Measurements from ENCODE around the gene BUD13. TPM values are rescaled to one million over a fixed set of nuclear protein-coding genes. Genes with fewer than 3 reads are reported as not detected.

BUD13 gene
- total and polyA plus RNA-seq, 2 of the 13 experiments (the other 11 are each of a cell fraction or from before 2014, with no cell fraction given): 13.3 to 25.9 TPM

DNA sequence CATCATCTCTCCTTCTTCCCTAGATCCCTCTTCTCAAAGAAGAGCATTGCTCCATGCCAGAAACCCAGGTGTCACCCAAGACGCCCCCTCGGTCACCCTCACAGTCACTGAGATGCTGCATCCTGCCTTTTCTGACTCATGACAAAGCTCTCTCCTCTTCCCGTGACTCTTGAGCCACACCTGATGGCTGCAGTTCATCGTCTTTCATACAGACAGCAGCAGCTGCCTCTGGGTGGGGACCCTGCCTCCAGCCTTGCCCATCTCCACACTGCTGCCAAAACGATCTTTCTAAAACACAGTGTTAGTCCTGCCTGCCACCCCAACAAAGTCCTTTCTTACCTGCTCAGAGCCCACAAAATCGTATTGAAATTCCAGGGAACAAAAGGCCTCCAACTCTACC is 44.8 kb downstream of the BUD13 start:
- no peaks in the 10 kb centered on the region for H4K20me1 ChIP-seq (ENCODE audit: insufficient read depth, low read length)
- FAIRE-seq: no peak
- CTCF ChIA-PET (ENCODE audit: low intra/inter-chr PET ratio, low total read pairs): no interaction called here
- in situ Hi-C loops (cut with HindIII; ENCODE audit: extremely low pct_ligation_motif_present, low pct_unique_long_range_greater_than_20kb): no loop called here
- H3K36me3 ChIP-seq (replicated peaks in 1 of 2; ENCODE audit: control insufficient read depth in 1 of 2, insufficient read depth in 2 of 2, low read length in 2 of 2): no peaks in the 10 kb centered on the region
- POLR2A ChIA-PET: no interaction called here
- no peak overlapping the region for H3K27ac ChIP-seq (ENCODE audit: extremely low read length, insufficient read depth, low read length)
- no peak overlapping the region for H2AFZ ChIP-seq (ENCODE audit: low read length)
- no peak for ATAC-seq
- no peaks in the 10 kb centered on the region for H3K79me2 ChIP-seq (ENCODE audit: insufficient read depth, low read length)
- no peaks in the 10 kb centered on the region for H3K9me3 ChIP-seq (ENCODE audit: low read length)
- intact Hi-C loops (cut with micrococcal nuclease; ENCODE audit: unreplicated experiment): no loop called here
- no peak for DNase-seq (ENCODE audit: low spot score)
- H3K4me2 ChIP-seq (ENCODE audit: low read depth, low read length): no peak overlapping the region
- no peak for TF ChIP-seq NFRKB (IDR thresholded peaks at IDR 0.05)
- TF ChIP-seq ZNF879 (CRISPR knock-in tag; IDR thresholded peaks at IDR 0.05): no peak
- no peak for TF ChIP-seq ARID2 (CRISPR knock-in tag; IDR thresholded peaks at IDR 0.05; ENCODE audit: borderline replicate concordance)
- no peak for TF ChIP-seq ZNF589 (CRISPR knock-in tag; conservative IDR thresholded peaks at IDR 0.05)
- no peak for TF ChIP-seq ZNF367 (CRISPR knock-in tag; IDR thresholded peaks at IDR 0.05; ENCODE audit: borderline replicate concordance)
- no peak for TF ChIP-seq RARA (CRISPR knock-in tag; IDR thresholded peaks at IDR 0.05)
- TF ChIP-seq JUND (CRISPR knock-in tag; IDR thresholded peaks at IDR 0.05): no peak
- no peak for TF ChIP-seq MXD4 (CRISPR knock-in tag; IDR thresholded peaks at IDR 0.05)
- TF ChIP-seq, protein P1, sequence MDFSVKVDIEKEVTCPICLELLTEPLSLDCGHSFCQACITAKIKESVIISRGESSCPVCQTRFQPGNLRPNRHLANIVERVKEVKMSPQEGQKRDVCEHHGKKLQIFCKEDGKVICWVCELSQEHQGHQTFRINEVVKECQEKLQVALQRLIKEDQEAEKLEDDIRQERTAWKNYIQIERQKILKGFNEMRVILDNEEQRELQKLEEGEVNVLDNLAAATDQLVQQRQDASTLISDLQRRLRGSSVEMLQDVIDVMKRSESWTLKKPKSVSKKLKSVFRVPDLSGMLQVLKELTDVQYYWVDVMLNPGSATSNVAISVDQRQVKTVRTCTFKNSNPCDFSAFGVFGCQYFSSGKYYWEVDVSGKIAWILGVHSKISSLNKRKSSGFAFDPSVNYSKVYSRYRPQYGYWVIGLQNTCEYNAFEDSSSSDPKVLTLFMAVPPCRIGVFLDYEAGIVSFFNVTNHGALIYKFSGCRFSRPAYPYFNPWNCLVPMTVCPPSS (IDR thresholded peaks at IDR 0.05): no peak
- no peak for TF ChIP-seq RELA (CRISPR knock-in tag; IDR thresholded peaks at IDR 0.05)
- peaks cover 2 to 75% of the 10 kb centered on the region in 2 experiments; a peak in 3 of 5 replicates for H3K27me3 ChIP-seq (ENCODE audit: control insufficient read depth in 1 of 2, insufficient read depth in 2 of 2, low read length in 2 of 2)
- H3K4me3 ChIP-seq (replicated peaks in 1 of 3; ENCODE audit: insufficient read depth in 1 of 3, low read depth in 2 of 3, low read length in 3 of 3): no peak overlapping the region
- 26% methylated on average over 6 of the region's 6 CpGs for WGBS (ENCODE audit: low lambda C conversion rate)
- peaks cover 9% of the 10 kb centered on the region; the same call in 1 of the 2 replicates for H3K4me1 ChIP-seq (ENCODE audit: insufficient read depth, low read length)
- BruUV-seq (replicated peaks): no TSS peak
- H3K9ac ChIP-seq (ENCODE audit: insufficient read depth, low read depth, low read length): no peak overlapping the region

Data from HepG2 (cell line).